SKM-1 treated with dmso at 0.1 percent for 144 hours (cell line): ENCODE measurements around the gene GALNT5.
A peak's percentile ranks its signal among the peaks of the same experiment; 100 is the strongest.

Experiments used
- DNase-seq: peaks from one replicate; lab custom pipeline; 2025; ENCODE audit not compliant: unreplicated experiment; lab: John Stamatoyannopoulos, UW

The GALNT5 gene

DNA sequence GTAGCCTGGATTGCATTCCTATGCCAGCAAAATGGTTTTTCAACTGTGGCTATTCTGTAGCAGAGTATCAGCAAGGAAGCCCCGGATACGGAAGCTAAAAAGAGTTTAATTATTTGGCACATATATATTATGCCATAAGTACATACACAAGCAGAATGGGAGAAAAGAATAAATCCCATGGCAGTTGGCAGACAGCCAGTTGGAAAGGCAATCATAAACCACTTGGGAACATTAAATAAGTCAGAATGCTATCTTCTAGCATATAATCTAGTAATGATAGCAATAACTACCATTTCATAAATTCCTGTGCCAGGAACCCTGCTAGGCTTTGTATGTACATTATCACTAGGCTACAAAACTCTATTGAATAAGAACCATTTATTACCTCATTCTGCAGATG, 26.0 kb downstream of the GALNT5 start:
- DNase-seq, result no peak

DNA sequence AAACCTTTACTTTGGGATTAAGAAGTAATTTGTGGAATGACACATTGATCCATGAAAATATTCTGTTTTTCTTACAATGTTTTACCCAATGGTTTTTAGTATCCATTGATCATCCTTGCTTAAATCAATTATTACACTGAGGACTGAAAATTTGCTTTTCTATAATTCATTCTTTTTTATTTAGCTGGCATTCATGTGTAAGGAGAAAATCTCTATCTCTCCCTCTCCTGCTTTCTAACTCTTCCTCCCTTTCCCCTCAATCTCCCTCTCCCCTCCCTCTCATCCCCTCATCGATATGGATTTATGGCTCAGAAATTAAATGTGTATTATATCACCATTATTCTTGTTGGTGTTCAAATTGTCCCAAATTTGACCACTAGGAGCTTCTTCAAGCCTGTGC, 29.7 kb downstream of the GALNT5 start:
- no peak for DNase-seq

DNA sequence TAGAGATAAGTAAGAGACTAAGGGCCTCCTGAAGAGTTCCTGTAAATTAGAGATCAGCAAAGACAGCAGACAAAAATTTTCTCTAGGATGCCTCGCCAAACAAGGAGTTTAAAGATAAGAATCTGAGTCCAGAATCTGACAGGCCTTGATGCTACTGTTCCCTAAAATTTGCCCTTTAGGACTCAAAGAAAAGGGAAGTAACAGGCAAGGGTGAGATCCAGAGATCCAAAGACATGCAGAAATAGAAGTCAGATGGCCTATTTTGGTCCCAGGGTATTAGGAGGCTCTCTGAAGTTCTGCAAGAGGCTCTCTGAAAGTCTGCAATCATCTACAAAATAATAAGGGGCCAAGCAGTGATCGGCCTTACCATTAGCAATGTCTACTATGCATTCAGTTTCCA, 33.0 kb downstream of the GALNT5 start:
- DNase-seq, result peak; percentile 18

DNA sequence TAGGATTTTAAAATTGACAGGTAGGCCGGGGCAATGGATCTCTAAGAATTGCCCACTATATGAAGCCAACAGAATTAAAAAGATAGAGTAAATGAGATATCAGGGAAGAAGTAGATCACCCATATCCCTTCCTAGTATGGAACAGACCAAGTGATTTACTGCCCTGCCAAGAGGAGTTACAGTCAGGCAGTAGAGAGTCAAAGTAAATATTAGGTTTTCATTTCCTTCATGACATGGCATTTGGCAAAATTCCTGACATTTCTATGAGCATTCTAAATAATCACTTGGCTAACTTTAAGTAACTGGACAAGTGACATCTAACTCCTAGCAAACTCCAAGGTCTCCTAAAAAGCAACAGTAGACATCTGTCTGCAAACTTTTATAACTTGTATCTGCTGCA, 33.5 kb downstream of the GALNT5 start:
- DNase-seq, result no peak

DNA sequence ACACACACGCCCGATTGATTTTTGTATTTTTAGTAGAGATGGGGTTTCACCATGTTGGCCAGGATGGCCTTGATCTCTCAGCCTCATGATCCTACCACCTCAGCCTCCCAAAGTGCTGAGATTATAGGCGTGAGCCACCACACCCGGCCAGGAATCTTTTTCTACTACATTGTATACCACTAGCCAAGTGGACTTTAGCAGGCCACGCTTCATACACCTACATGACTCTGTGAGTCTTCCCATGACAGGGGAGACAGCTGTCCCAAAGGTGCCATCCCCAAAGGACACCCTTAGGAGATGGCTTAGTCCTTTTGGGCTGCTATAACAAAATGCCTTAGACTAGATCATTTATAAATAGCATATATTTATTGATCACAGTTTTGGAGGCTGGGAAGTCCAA, 35.3 kb downstream of the GALNT5 start:
- no peak for DNase-seq

DNA sequence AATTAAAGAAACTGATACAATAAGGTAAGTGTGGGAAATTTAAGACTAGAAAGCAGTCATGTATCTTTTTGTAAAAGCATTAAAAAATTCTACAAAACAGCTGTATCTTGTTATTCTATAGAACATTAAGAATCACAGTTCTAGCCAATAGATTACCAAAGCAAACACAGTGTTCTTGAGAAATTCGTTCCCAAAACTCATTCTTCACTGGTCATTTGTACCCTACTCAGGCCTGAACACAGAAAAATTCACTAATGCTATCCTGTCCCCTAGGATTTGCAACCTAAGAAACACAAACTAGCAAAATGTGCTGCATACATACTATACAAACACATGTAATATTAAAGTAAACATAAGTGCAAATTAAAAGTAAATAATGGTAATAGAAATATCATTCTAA, 39.0 kb downstream of the GALNT5 start:
- no peak for DNase-seq

DNA sequence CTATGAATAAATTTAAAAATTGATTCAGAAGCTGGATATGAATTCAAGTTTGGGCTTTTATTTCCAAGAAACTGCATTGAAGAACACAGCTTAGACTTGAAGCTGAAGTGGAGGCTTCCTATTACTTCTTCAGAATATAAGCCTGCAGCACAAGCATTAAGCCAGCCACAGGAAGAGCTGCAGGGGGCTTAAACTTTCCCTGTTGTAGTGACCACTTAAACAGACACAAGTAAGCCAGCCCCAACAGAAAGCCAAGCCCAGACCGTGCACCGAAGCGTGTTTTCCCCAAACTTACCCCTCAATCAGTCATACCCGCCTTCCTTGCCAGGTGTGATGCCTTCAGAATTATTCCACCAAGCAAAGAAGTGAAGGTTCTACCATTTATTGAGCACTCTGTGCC, 39.5 kb downstream of the GALNT5 start:
- no peak for DNase-seq

DNA sequence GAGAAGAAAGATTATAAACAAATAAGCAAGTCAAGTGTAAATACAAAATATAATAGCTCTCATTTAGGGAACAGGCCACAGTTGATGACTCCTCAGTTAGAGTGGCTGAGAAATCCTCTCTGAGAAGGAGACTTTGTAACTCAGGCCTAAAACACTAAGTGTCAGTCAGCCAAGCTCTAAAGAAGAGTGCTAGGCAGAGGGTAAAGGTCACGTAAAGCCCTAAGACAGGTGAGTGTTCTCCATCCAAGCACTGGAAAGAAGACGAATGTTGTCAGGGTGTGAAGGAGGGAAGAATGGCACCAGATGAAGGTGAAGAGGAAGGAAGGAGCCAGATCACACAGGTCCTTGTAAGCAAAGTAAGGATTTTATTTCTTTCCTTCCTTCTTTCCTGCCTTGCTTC, 43.8 kb downstream of the GALNT5 start:
- DNase-seq, result no peak

DNA sequence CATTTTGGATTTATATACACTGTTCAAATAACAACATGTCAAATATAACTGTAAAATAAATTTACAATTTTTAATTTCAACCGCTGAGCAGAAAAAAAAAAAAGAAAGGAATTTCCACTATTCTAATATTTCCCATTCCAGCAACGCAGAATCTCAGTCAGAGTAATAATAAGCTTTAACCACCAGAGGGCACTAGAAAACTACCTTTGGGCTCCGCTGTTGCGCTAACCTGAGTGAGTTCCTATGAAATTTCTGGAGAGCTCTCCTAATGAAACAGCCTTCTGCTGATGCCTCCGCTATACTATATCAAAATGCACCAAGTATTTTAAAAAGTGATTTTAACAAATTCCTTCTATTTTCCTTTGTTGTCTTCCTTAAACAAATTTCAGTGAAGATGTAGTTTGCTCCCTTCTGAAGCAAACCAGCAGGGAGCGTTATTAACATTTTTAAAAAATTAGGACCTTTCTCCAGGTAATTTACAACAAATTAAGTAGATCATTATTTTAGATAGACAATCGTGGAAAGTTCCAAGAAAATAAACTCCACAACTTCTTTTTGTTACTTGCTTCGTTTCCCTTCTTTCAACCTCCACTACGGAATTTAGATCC, 45.1 kb downstream of the GALNT5 start:
- peak; percentile 46 for DNase-seq

DNA sequence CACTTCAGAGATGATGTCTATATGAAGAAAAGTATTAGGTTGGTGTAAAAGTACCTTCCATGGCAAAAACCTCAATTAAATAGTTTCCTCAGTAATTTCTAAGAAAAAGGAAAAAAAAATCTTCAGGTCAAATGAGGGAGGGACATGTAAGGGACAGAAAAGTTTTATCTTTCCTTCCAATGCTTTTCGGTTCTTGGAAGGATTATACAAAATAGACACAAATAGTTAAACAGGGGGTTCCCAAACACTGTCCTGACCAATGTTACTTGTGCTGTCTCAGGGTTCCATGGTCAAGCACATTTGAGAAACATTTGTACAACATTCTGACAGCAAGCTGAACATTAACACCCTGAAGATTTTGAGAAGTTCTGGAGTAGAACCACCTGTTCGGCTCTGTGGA, 46.1 kb downstream of the GALNT5 start:
- no peak for DNase-seq

DNA sequence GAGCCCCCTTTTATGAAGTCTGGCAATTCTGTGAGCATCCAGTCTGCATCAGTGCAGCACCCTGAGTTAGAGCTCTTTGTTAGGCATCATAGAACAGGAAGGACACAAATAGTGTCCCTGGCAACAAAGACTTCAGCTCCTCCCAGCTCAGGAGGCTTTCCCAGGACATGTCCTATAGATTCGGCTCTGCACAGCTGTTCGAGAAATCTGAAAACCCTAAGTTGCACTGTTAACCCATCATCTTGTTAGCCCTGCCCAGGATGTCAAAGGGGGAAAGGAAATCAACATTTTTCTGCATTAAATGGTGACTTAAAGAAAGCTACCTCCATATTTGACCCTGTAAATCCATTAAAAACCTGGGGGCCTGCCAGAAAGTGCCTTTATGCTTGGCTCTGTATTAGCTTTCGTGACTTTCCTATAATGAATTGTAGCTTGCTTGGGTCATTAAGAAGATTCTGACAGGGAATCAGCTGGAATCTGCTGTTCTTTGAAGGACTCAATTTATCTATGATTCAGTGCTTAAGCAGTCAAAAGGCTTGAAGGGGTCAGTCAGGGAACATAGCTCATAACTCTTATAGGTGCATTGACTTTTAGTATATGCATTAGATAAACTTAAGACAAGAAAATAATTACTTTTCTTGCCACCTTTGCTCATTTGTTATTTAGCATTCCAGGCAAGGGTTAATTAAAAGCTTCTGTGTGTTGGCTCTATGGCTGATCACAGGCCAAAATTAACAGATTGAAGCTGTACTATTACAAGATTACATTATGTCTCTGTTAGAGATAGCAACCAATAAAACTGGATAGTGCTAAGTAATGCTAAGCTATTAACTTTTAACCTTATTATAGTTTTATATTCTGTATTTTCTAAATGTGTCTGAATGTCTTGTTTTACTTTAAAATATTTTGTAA, 47.6 kb downstream of the GALNT5 start:
- DNase-seq, result no peak

DNA sequence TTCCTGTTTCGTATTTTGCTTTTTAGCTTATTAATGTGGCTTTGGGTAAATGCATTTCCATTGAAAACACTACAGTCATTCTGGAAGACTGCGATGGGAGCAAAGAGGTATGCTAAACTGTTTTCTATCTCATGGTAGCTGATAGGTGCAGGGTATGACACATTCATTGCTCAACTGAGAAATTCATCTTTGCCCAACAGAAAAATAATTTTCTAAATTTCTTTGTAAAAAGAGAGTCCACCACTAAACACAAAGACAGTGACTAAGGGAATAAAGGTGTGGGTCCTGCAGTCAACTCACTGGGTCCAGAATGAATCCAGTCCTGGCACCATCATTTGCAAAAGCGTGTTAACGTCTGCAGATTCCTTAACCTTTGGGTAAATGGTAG, 48.2 kb downstream of the GALNT5 start:
- no peak for DNase-seq

DNA sequence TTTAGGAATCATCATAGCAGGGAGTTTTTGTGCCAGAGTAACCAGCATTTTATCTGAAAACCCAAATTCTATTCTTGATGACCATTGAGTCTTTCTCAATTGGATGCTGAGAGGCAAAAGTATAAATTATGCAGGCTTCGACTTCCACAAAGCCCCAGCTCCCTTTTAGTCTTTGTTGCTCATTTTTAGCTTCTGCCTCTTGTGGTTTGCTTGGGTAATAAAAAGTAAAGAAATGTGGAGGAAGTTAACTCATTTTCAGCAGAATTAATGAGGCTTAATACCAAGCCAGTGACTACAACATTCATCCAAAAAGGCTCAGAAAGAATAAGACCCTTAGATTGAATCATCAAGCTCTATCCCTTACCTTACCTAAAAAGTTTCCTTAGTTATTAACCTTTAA, 49.5 kb downstream of the GALNT5 start:
- DNase-seq, result peak; percentile 61

DNA sequence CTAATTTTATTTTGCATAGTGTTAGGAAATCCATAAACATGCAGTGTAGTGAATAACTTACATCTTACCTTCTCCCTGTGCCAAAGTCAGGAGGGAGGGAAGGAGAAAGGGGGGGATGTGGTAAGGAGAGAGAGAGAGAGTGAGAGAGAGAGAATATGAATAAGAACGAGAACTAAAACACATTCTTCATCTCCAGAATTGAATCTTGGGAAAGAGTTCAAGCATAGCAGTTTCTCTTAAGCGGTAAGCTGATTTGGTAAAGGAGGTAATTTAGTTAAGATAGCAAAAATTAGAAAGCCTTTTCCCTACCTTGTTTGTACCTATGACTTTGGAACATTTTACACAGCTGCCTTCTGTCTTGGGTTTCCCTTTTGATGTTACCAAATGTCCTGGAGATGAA, 52.4 kb downstream of the GALNT5 start:
- DNase-seq, result no peak

DNA sequence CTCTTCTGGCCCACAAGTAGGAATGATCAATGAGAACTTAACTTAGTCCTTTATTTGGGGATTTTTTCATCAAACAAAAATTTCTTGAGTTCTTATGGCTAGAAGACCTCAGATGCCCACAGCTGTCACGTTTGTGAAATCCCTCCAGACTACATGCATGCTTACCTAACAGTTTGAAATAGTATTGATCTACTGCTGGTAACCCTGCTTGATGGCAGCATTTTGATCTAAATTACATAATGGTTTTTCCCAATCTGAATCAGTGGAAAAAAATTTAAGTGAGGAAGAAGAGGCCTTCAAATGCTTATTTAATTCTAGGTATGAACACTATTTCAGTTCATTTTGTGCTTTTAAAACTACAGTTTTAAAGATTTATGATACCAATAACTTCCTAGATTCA, 54.2 kb downstream of the GALNT5 start:
- DNase-seq, result no peak

DNA sequence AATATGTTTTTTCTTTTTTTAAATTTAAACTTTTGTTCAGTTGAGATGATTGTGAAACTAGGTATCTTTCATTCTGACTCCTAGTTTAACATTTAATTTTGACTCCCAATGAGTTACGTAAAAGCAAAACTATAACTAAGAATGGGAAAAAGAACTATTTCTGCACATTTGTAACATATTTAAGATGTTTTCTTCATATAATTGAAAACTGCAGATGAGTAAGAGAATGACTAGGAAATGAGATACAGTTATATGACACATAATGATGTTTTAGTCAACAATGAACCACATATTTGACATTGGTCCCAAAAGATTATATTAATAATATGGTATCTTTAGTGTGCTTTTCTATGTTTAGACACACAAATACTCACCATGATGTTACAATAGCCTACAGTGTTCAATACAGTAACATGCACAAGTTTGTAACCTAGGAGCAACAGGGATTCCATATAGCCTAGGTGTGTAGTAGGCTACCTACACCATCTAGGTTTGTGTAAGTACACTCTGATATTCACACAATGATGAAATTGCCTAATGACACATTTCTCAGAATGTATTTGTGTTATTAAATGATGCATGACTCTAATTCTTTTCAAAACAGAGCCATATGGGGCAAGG, 55.5 kb downstream of the GALNT5 start:
- DNase-seq, result no peak

DNA sequence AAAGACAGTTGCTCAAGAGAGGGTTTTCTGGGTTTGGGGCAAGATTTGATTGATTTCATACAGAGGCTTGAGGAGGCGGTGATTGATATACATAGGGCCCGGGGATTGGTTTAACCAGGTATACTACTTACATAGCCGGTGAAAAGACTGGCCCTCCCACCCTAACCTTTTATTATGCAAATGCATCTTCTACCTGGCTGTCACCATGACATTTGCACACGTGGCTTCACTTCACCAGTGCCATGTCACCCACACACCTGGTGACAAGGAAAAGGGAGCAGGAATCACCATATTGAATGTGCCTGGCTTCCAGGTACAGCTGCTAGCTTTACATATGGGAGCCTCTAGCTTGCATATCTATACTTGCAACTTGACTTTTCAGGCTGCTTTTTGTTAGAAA, 58.4 kb downstream of the GALNT5 start:
- no peak for DNase-seq

DNA sequence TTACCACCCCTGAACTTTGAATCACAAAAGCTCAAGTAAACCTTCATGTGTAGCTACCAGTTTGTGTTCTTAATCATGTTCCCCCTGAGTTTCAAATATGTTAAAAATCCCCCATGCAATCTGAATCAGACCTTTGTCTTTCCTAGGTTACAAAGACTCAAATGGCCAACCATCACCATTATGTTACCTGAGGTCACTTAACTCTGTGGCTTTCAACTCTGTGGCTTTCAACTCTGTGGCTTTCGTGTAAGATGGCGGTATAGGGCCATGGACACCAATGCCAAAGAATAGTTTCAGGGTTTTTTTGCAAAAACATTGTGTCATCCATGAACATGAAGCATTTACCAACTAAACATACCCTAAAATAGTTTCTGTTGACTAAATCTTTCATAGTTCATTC, 61.4 kb downstream of the GALNT5 start:
- DNase-seq, result no peak

DNA sequence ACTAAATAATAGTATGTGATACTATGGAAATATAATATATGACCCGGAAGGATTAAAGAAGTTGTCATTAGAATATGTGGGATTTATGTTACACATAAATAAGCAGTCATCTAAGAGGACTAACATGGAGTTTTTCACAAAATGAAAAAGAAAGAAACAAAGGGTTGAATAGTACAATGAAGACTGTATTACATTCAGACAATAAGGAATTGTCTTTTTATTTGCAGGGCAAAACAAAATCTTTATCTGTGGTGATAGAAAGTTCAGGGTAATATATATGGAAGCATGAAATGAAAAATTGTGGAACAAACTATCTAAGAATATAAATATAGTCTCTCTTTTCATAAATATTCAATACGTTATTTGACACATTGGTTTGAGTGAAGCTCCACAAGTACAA, 62.3 kb downstream of the GALNT5 start:
- DNase-seq, result no peak

DNA sequence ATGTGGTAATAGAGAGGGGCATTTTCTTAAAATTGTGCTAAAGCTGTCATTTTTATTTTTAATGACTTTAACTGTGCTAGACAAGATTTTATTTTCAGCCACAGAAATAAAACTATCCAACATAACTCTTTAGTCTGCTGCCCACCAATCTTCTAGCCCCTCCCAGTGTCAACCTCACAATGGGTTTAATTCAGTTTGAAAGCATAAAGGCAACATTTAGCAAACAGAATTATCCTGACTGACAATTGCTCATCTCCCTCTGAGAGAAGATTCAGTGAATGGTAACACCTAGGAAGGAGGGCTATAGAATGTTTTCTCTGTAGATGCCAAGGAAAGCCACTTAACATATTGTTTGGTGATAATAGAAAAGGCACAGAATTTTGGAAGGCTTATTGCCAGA, 62.9 kb downstream of the GALNT5 start:
- DNase-seq, result no peak

DNA sequence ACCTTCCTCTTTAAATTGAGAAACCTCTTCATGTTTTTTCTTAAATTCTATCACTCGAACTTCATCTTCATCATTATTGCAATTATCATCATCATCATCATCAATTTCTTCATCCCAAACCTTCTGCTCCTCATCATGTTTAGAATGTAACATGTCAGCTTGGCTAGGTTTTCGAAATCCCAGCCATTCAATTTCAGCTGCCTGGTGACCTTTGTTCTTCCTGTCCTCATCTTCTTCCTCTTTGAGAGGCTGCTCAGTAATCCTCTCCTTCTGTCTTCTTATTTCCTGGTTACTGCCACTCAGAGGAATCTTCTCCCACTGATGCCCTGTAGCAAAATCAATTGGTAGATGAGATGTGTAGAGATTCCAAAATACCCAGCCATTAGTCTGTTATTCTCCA, 64.0 kb downstream of the GALNT5 start:
- peak; percentile 82 for DNase-seq

DNA sequence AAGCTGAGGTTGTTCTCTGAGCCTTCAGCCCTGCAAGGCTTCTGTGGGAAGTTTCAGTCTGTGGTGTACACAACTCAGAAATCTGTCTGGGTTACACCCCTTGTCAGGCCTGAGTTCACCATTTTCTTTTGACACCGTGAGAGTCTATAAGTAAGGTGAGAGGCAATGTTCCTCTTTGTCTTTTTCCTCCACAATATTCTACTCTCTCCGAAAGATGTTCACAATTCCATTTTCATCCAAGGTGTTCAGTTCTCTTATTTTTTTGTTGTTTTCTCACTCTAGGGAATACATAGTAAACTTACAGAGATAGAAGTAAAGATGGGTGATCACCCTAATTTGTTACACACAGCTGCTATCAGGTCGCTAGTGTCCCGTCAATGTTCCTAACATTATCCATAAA, 64.9 kb downstream of the GALNT5 start:
- no peak for DNase-seq
